Measurements from ENCODE around the gene TCHP.

Gene TCHP

GRCh38 chr12:109914461-109914860 lies 14.4 kb downstream of the TCHP start:
- Histone ChIP-seq H3K9me3 (no peaks in the 10 kb centered on the region), H3K36me3 (peaks cover 98% of the 10 kb centered on the region), H3K4me3 (ENCODE audit: low read depth in 1 of 2, low read length in 1 of 2) (no peak overlapping the region), H3K4me1 (ENCODE audit: control insufficient read depth in 1 of 2, insufficient read depth in 1 of 2, low read depth in 1 of 2, low read length in 1 of 2) (no peaks in the 10 kb centered on the region), H3K27me3 (no peaks in the 10 kb centered on the region), H3K27ac (no peak overlapping the region)
- no peak for TF ChIP-seq CTCF (IDR thresholded peaks at IDR 0.05)

GRCh38 chr12:109915171-109916040 lies 15.3 kb downstream of the TCHP start:
- peaks cover 98% of the 10 kb centered on the region for H3K36me3 ChIP-seq
- TF ChIP-seq CTCF (IDR thresholded peaks at IDR 0.05): no peak
- H3K4me1 ChIP-seq (ENCODE audit: control insufficient read depth in 1 of 2, insufficient read depth in 1 of 2, low read depth in 1 of 2, low read length in 1 of 2): no peaks in the 10 kb centered on the region
- H3K27me3 ChIP-seq: no peaks in the 10 kb centered on the region
- no peak overlapping the region for H3K27ac ChIP-seq
- H3K4me3 ChIP-seq (ENCODE audit: low read depth in 1 of 2, low read length in 1 of 2): no peak overlapping the region
- H3K9me3 ChIP-seq: no peaks in the 10 kb centered on the region

- Histone ChIP-seq H3K4me1 (ENCODE audit: control insufficient read depth in 1 of 2, insufficient read depth in 1 of 2, low read depth in 1 of 2, low read length in 1 of 2) (no peaks in the 10 kb centered on the region), H3K27ac (no peak overlapping the region), H3K9me3 (no peaks in the 10 kb centered on the region), H3K27me3 (no peaks in the 10 kb centered on the region), H3K36me3 (peaks cover 98% of the 10 kb centered on the region), H3K4me3 (ENCODE audit: low read depth in 1 of 2, low read length in 1 of 2) (no peak overlapping the region)
- no peak for TF ChIP-seq CTCF (IDR thresholded peaks at IDR 0.05)
Observed at GRCh38 chr12:109916045-109916444, 16.0 kb downstream of the TCHP start.

GRCh38 chr12:109919456-109919855 lies 19.4 kb downstream of the TCHP start:
- H3K36me3 ChIP-seq: peaks cover 100% of the 10 kb centered on the region
- H3K27me3 ChIP-seq: no peaks in the 10 kb centered on the region
- H3K4me1 ChIP-seq (ENCODE audit: control insufficient read depth in 1 of 2, insufficient read depth in 1 of 2, low read depth in 1 of 2, low read length in 1 of 2): no peaks in the 10 kb centered on the region
- H3K4me3 ChIP-seq (ENCODE audit: low read depth in 1 of 2, low read length in 1 of 2): no peak overlapping the region
- H3K27ac ChIP-seq: no peak overlapping the region
- TF ChIP-seq CTCF (IDR thresholded peaks at IDR 0.05): no peak
- no peaks in the 10 kb centered on the region for H3K9me3 ChIP-seq

- no peak for TF ChIP-seq CTCF (IDR thresholded peaks at IDR 0.05)
- Histone ChIP-seq H3K36me3 (peaks cover 98% of the 10 kb centered on the region), H3K4me1 (ENCODE audit: control insufficient read depth in 1 of 2, insufficient read depth in 1 of 2, low read depth in 1 of 2, low read length in 1 of 2) (no peaks in the 10 kb centered on the region), H3K27ac (no peak overlapping the region), H3K9me3 (no peaks in the 10 kb centered on the region), H3K4me3 (ENCODE audit: low read depth in 1 of 2, low read length in 1 of 2) (no peak overlapping the region), H3K27me3 (no peaks in the 10 kb centered on the region)
Observed at GRCh38 chr12:109920261-109920780, 20.2 kb downstream of the TCHP start.
